ENCODE results near the gene ARPP21.

The ARPP21 gene

DNA sequence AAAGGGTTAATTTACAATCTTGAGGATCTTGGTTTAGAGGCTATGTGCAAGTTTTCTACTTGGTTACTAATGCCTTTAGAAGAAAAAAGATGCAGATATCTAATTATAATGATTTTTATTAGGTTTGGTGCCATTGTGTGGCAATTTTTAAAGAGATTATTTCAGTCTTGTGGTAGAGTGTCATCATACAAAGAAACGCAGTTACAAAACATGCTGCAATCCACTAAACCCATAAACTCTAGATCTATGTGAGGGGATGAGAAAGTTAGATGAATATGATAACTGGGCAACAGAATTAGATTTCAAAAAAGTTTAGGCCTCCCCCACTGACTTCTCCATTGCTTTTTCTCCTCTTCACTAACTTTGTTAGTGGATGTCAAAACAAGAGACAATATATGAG, 106.0 kb downstream of the ARPP21 start:
- no peak for TF ChIP-seq CTCF (IDR thresholded peaks at IDR 0.05; ENCODE audit: low read depth, low read length)
- in situ Hi-C loops (cut with HindIII; ENCODE audit: low sequenced_read_pairs) = no loop called here
- no peak for DNase-seq (ENCODE audit: low read depth, low spot score)
- H3K4me3 ChIP-seq (ENCODE audit: low read depth, low read length) = no peak overlapping the region

DNA sequence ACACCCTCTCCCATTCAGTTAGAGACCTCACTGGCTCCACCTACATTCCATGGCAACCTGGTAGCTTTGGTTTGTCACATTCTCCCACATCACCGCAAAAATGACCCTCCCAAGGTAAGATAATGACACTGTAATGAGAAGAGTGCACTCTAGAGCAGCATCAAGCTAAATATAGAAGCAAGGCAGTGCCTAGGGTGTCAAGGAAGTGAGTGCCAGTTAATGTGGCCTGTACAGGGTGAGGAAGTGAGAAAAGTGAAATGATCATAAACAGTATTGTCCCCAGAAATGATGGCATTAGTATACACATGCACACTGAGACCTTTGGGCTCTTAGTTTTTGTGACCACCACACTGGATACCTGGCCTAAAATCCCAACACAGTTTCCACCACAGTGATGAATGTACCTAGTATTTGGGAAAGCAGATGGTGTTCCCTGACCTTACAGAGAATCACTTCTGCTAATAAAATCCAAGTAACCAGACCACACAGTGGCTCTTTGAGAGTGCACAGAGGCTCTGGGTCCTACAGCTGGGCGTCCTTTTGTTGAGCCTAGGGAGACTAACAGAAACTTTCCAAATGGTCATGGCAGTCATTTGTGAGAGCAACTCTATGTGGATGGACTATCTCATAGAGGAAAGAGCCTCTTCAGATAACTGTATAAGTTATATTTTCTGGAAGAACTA, 106.6 kb downstream of the ARPP21 start:
- no peak overlapping the region for H3K4me3 ChIP-seq (ENCODE audit: low read depth, low read length)
- TF ChIP-seq CTCF (IDR thresholded peaks at IDR 0.05; ENCODE audit: low read depth, low read length) = no peak
- in situ Hi-C loops (cut with HindIII; ENCODE audit: low sequenced_read_pairs) = no loop called here
- DNase-seq (ENCODE audit: low read depth, low spot score) = no peak

- in situ Hi-C loops (cut with HindIII; ENCODE audit: low sequenced_read_pairs) = no loop called here
- no peak overlapping the region for H3K4me3 ChIP-seq (ENCODE audit: low read depth, low read length)
- DNase-seq (ENCODE audit: low read depth, low spot score) = no peak
These were observed 107.2 kb downstream of the ARPP21 start for GRCh38 chr3:35746492-35746891.

DNA sequence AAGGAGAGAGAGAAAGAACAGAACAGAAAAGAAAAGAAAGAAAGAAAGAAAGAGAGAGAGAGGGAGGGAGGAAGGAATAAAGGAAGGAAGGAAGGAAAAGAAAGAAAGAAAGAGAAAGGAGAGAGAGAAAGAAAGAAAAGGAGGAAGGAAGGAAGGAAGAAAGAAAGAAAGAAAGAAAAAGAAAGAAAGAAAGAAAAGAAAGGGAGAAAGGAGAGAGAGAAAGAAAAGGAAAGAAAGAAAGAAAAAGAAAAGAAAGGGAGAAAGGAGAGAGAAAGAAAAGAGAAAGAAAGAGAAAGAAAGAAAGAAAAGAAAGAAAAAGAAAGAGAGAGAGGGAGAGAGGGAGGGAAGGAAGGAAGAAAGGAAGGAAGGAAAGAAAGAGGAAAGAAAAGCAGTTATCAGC, 108.8 kb downstream of the ARPP21 start:
- in situ Hi-C loops (cut with HindIII; ENCODE audit: low sequenced_read_pairs) = no loop called here
- H3K4me3 ChIP-seq (ENCODE audit: low read depth, low read length) = no peak overlapping the region
- no peak for DNase-seq (ENCODE audit: low read depth, low spot score)
- no peak for TF ChIP-seq CTCF (IDR thresholded peaks at IDR 0.05; ENCODE audit: low read depth, low read length)

More at GRCh38 chr3:35746492-35746891, 107.2 kb downstream of the ARPP21 start:
- TF ChIP-seq CTCF (IDR thresholded peaks at IDR 0.05; ENCODE audit: low read depth, low read length) = no peak

DNA sequence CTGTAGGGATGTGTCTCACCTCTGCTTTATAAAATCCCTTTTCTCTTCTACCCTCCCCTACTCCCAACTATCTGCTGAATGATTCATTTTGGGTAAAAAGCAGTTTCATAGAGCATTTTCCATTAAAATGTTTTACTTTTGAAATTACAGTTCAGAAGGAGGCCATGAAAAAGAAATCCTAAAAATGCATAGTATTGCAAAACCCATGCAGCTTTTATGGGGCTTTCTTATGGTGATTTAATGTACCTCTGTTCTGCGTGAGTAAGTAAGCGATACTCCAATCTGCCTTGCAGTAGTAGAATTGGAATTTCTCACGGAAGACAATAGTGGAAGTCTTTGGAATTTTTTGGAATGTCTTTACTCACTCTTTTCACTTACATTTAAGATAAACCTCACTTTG, 111.9 kb downstream of the ARPP21 start:
- TF ChIP-seq CTCF (IDR thresholded peaks at IDR 0.05; ENCODE audit: low read depth, low read length) = no peak
- DNase-seq (ENCODE audit: low read depth, low spot score) = no peak
- in situ Hi-C loops (cut with HindIII; ENCODE audit: low sequenced_read_pairs) = no loop called here
- no peak overlapping the region for H3K4me3 ChIP-seq (ENCODE audit: low read depth, low read length)

DNA sequence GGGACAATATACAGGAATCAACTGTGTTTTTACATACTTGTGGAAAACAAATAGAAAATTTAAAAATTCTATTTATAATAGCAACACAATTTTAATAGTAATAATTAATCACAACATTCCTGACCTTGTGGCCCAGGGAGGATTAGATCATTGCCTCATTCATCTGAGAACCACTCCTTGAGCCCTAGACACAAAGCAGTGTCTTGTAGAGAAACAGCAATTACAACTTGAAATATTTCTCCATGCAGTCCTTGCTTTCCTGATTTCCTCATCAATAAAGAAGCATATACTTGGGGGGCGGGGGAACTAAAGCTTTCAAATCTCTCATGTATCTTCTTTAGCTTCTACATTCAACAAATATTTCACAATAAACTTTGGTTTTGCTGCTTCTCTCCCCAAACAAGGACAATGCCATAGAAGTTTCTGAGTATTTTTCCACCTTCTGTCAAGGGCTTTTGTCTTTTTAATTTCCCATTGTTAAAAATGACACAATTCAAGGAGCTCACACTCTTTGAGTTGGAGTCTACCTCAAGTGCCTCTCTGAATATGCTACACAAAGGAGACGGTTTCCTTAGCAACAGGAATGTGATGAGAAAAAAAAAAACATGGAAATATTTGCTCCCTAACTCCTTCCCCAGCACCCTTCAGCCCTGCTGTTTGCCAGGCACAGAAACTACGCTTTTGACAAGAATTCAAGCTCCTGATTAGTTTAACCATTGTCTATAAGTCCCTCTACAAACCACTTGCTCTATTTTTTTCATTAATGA, 118.8 kb downstream of the ARPP21 start:
- no peak overlapping the region for H3K4me3 ChIP-seq (ENCODE audit: low read depth, low read length)
- no peak for TF ChIP-seq CTCF (IDR thresholded peaks at IDR 0.05; ENCODE audit: low read depth, low read length)
- in situ Hi-C loops (cut with HindIII; ENCODE audit: low sequenced_read_pairs) = no loop called here
- DNase-seq (ENCODE audit: low read depth, low spot score) = no peak

Data from astrocyte of the spinal cord (primary cell).